OCI-LY1 (cell line): ENCODE results near the gene DTX1.

Experiments
- EZH2 ChIP-seq: fragments of 200-600 bp; sonication (generic), shearing (Covaris generic); IDR thresholded peaks from 2 replicates; pipeline ENCODE4 v1.8.0; 2017; ENCODE audit warnings: borderline replicate concordance, mixed run types, mild to moderate bottlenecking, antibody characterized with exemption, low read length, moderate library complexity, mixed read lengths
- TF ChIP-seq, protein P1 (sequence below): fragments of 200-600 bp; sonication (generic), shearing (Covaris generic); IDR thresholded peaks from 2 replicates; pipeline ENCODE4 v1.5.1; 2017; ENCODE audit warnings: mild to moderate bottlenecking, antibody characterized with exemption, low read length, moderate library complexity, mixed read lengths

DNA sequence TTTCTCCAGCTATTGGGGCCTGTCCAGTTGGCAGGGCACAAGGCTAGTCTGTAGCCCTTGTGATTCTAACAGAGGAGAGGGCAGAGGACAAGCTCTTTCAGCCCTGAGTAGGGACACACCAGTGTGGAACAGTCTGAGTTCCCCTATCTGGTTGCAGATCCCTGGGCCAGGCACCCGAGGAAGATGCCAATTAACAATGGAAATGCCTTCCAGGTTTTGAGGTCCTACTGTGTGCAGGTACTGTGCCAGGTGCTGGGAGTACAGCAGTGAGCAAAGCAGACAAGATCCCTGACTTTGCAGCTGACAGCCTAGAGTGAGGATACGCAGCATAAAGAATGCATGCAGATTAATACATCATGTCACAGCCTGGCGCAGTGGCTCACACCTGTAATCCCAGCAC is 17.1 kb downstream of the DTX1 start:
- TF ChIP-seq, protein P1, sequence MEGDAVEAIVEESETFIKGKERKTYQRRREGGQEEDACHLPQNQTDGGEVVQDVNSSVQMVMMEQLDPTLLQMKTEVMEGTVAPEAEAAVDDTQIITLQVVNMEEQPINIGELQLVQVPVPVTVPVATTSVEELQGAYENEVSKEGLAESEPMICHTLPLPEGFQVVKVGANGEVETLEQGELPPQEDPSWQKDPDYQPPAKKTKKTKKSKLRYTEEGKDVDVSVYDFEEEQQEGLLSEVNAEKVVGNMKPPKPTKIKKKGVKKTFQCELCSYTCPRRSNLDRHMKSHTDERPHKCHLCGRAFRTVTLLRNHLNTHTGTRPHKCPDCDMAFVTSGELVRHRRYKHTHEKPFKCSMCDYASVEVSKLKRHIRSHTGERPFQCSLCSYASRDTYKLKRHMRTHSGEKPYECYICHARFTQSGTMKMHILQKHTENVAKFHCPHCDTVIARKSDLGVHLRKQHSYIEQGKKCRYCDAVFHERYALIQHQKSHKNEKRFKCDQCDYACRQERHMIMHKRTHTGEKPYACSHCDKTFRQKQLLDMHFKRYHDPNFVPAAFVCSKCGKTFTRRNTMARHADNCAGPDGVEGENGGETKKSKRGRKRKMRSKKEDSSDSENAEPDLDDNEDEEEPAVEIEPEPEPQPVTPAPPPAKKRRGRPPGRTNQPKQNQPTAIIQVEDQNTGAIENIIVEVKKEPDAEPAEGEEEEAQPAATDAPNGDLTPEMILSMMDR: no peak
- TF ChIP-seq EZH2: no peak
